Thyroid gland (tissue), 4 donors: ENCODE data around the gene TRAM2.

Experiments used
- POLR2A ChIP-seq, 2 donors: fragments of 450-650 bp; IDR thresholded peaks; one replicate each; pipeline ENCODE4 v1.6.1; 2017; ENCODE audit warnings: antibody characterized with exemption in 2 of 2, mild to moderate bottlenecking in 2 of 2, moderate library complexity in 1 of 2
- TF ChIP-seq, protein P1 (sequence below), 6 experiments: fragments of 200-600 bp in 3 of 6; fragments of 450-650 bp in 3 of 6; sonication (generic) in 3 of 6; IDR thresholded peaks; one replicate each; pipeline ENCODE4 v1.5.1; 2016 to 2019; ENCODE audit warnings: antibody characterized with exemption in 6 of 6, mild to moderate bottlenecking in 2 of 6, inconsistent platforms in 1 of 6, moderate library complexity in 1 of 6

DNA sequence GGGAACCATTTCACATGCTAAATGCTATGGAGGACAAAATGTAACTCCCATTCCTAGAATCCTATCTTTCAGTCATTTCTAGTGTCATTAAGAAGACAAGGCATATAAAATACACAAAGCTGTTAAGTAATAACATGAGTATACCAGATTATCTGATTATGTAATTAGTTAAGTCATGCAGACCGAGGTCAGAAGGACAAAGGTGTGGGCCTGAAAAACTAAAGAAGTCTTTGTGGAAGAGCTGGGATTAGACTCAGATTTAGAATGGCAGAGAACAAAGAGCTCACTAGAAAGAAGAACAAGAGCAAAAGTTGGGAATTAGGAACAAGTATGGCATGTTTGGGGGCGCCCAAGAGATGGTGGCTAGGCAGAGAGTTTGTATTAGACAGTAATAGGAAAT, 119.8 kb downstream of the TRAM2 start:
- TF ChIP-seq, protein P1, sequence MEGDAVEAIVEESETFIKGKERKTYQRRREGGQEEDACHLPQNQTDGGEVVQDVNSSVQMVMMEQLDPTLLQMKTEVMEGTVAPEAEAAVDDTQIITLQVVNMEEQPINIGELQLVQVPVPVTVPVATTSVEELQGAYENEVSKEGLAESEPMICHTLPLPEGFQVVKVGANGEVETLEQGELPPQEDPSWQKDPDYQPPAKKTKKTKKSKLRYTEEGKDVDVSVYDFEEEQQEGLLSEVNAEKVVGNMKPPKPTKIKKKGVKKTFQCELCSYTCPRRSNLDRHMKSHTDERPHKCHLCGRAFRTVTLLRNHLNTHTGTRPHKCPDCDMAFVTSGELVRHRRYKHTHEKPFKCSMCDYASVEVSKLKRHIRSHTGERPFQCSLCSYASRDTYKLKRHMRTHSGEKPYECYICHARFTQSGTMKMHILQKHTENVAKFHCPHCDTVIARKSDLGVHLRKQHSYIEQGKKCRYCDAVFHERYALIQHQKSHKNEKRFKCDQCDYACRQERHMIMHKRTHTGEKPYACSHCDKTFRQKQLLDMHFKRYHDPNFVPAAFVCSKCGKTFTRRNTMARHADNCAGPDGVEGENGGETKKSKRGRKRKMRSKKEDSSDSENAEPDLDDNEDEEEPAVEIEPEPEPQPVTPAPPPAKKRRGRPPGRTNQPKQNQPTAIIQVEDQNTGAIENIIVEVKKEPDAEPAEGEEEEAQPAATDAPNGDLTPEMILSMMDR (IDR thresholded peaks at IDR 0.05), result no peak
- TF ChIP-seq POLR2A (IDR thresholded peaks at IDR 0.05), result no peak
